GM18870 (cell line): ENCODE results near the gene ELFN1.

Experiments used
- ATAC-seq: cut with Tn5 transposase; IDR thresholded peaks from one replicate; pipeline ENCODE4 v1.9.1; 2021; ENCODE audit warnings: moderate library complexity; ENCODE audit not compliant: unreplicated experiment

ELFN1 gene

GRCh38 chr7:1675036-1675671 lies 5.1 kb downstream of the ELFN1 start:
- ATAC-seq: no peak

GRCh38 chr7:1675673-1676549 lies 5.8 kb downstream of the ELFN1 start:
- no peak for ATAC-seq

- ATAC-seq: no peak
Observed at GRCh38 chr7:1676550-1677078, 6.5 kb downstream of the ELFN1 start.

GRCh38 chr7:1677206-1678080 lies 7.4 kb downstream of the ELFN1 start:
- ATAC-seq: no peak

GRCh38 chr7:1678081-1678543 lies 8.0 kb downstream of the ELFN1 start:
- ATAC-seq: no peak

DNA sequence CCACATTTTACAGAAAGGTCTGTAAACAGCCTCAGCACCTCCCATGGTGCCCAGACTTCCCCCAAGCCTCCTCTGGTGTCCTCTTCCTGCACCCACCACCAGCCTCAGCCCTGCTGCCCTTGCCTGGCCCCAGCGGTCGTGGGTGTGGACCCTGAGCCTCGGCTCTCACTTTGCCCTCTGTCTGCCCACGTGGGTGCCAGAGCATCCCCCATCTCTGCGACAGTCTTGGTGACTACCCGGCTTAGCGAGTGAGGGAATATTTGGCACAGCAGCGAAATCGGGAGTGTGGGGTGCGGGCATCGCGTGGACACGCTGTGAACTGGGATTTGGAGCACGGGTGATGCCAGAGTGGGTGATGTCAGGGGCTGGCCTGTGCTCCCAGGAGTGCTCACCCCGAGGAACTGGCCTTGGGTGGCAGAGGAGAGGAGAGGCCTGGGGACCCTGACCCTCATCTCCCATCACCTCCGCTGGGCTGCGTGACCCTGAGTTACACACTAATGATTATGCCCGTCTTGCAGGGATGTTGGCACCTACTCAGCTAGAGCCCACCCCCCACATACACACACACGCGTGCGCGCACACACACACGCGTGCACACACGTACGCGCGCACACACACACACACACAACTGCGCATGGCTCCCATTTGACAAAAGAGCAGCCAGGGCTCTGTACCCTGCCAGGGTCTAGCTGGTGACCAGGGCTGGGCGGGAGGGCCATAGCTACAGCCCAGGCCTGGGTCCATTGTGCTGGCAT lies 8.7 kb downstream of the ELFN1 start:
- ATAC-seq: no peak

- no peak for ATAC-seq
Observed at GRCh38 chr7:1679326-1679965, 9.4 kb downstream of the ELFN1 start.

- ATAC-seq: no peak
Observed at GRCh38 chr7:1679966-1680730, 10.1 kb downstream of the ELFN1 start.

DNA sequence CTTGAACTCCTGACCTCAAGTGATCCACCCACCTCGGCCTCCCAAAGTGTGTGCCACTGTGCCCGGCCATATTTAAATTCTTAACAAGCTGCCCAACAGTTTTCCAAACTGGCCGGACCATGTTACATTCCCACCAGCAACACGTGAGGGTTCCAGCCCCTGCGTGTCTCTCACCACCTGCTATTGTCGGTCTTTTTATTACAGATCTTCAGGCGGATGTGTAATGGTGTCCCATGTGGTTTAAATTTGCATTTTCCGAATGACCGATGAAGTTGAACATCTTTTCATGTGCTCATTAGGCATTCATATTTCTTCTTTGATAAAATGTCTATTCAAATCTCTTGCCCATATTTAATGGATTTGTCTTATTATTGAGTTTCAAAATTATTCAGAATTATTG lies 11.5 kb downstream of the ELFN1 start:
- no peak for ATAC-seq

DNA sequence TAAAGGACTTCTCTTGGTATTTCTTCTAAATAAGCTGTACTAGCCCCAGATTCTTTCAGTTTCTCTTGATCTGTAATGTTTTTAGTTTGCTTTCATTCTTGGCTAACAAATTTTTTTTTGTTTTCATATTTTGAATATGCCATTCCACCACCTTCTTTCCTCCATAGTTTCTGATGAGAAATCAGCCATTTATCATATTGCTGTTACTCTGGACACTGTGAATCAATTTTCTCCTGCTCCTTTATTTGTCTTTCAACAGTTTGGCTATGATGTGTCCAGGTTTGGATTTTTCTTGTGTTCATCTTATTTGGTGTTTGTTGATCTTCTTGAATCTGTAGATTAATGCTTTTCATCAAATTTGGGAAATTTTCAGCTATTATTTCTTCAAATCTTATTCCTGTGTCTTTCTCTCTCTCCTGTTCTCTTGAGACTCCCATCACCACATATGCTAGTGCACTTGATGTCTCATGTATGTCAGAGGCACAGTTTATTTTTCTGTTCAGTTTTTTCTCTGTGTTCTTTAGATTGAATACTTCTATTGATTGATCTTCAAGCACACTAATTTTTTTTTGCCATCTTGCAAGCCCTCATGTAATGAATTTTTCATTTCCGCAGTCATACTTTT lies 15.0 kb downstream of the ELFN1 start:
- ATAC-seq: no peak

DNA sequence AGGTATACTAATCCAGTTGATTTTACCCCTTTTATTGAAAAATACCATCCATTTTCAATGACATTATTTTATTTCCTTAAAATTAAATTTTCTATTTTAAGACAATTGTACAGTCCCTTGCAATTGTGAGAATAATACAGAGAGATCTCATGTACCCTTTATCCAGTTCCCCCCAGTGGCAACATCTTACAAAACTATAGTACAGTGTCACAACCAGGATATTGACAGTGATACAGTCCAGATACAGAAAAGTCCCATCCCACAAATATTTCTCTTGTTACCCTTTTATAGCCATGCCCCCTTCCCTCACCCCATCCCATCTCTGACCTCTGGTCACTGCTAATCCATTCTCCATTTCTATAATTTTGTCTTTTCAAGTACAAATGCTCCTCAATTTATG lies 18.5 kb downstream of the ELFN1 start:
- no peak for ATAC-seq

- no peak for ATAC-seq
Observed at GRCh38 chr7:1689311-1689710, 19.2 kb downstream of the ELFN1 start.

- no peak for ATAC-seq
Observed at GRCh38 chr7:1690359-1690958, 20.4 kb downstream of the ELFN1 start.

DNA sequence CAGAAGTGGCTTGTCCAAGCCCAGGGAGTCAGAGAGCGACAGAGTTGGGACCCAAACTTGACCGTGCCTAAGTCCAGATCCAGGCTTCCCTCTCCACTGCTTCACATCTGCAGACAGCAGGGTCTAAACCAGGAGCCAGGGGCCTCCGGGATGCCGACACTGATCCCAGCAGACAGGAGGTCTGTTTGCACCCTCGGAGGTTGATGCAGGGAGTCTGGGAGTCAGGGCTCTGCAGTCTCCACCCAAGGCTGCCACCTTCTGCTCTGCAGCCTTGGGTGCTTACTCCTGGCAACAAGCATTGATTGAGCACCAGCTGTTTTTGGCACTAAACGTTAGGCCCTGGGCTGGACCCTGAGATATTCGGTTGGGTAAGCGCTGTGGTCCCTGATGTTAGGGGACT lies 21.0 kb downstream of the ELFN1 start:
- ATAC-seq: no peak

DNA sequence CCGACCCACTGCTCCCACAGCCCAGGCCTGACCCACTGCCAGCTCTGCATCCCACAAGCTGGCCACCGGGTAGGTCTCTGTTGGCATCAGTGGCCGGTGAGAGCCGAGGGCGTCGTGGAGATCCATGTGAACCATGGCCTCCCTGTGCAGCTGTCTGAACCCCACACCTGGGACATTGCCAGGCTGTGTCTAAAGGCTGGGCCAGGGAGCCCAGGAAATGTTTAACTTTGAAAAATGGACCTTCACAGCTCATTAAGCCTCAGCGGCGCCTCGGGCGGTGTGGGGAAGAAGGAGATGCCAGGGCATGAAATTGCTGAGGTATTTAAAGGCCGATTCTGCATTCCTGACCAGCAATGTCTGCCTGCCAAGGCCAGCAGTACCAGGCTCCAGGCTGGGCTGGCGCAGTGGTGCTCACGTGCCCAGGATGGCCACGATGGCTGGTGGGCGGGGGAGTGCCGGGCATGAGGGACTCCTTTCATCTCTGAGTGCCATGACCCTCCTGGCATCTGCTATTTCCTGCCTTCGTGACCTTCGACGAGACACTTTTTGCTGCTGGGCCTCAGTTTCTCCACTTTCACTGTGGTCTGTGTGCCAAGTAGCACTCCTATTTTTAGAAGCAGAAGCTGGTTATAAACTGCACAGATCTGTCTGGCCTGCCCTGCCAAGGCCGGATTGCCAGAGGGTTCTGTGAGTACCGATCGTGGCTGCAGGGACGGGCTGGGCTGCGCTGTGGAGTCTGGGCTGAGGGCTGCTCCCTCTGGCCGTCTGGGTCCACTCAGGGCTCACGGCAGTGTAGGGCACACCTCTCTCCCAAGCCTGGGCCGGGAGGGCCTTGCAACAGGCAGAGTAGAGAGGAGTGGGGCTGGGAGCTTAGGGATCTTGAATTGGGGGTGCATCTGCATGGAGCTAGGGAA lies 21.8 kb downstream of the ELFN1 start:
- no peak for ATAC-seq

DNA sequence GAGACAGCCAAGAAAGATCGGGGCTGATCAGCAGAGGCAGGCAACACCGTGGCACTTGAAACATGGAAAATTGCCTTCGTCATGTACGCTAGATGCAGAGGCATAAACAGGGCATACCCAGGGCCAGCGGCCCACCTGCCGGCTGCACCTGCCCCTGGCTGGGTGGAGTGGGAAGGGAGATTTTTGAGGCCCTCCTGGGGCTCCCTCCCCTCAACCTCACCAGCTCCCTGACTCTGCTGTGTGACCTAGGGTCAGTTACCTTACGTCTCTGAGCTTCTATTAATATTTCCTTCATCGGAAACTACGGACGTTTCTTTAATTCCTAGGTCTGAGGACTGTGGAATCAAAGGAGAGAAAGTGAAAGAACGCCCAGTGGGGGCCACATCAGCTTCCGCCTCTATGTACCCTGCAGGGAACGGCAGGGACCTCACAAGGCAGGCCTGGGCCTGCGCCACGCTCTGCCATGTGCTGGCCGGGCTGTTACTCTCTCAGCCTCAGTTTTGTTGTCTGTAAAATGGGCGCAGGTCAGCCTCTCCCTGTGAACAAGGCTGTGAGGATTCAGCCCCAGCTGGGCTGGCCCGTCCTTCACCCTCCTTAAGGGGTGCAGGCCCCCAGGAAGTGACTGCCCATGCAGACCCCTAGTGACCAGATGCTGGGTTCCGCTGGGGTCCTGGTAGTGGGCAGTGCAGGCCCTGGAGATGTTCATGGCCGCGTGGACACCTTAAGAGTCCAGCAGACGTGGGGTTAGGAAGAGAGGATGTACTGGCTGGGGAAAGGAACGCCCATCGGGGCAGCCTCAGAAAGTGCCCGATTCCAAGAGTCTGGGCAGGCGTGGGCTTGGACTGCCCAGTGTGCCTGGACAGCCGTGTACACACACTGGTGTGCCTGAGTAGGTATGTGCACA lies 22.7 kb downstream of the ELFN1 start:
- ATAC-seq: no peak
